Measurements from ENCODE around the gene KLHL24.
"Not testable (repeated sequence)": the region's sequence is repeated elsewhere in the genome, so short reads cannot be mapped to it uniquely, and the experiment has no call there.

Gene KLHL24

DNA sequence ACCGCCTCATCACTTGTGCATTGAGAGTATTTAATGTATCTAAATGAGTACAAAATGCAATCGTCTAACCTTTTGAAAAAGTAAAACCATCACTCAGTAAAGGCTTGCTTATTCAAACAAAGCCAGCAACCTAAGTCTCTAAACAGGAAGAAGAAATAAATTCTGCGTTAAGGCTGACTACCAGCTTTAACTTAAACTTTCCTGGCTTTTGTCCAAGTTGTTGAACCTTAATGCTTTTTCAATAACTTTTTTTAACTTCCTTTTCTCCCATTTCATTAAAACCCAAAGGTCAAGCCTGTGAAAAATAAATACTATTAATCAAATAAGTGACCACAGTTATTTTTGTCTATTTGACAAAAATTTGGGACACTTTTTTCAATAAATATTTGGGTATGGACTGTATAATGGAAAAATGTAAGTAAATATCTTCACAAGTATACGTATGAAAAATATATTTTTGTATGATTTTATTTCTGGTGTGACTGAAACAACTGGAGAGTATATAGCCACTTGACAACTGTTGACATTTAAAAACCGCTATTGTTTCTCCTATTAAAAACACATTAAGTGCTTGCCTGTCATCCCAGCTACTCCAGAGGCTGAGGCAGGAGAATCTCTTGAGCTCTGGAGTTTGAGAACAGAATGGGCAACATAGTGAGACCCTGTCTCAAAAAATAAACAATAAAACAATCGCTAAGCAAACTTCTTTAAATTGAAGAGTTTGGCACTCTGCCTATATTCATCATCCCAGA lies 2.9 kb downstream of the KLHL24 start:
- H3K27ac ChIP-seq: no peak overlapping the region
- no peak for TF ChIP-seq ZFX (IDR thresholded peaks at IDR 0.05; ENCODE audit: borderline replicate concordance)
- TF ChIP-seq, protein P1, sequence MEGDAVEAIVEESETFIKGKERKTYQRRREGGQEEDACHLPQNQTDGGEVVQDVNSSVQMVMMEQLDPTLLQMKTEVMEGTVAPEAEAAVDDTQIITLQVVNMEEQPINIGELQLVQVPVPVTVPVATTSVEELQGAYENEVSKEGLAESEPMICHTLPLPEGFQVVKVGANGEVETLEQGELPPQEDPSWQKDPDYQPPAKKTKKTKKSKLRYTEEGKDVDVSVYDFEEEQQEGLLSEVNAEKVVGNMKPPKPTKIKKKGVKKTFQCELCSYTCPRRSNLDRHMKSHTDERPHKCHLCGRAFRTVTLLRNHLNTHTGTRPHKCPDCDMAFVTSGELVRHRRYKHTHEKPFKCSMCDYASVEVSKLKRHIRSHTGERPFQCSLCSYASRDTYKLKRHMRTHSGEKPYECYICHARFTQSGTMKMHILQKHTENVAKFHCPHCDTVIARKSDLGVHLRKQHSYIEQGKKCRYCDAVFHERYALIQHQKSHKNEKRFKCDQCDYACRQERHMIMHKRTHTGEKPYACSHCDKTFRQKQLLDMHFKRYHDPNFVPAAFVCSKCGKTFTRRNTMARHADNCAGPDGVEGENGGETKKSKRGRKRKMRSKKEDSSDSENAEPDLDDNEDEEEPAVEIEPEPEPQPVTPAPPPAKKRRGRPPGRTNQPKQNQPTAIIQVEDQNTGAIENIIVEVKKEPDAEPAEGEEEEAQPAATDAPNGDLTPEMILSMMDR (IDR thresholded peaks at IDR 0.05): no peak

DNA sequence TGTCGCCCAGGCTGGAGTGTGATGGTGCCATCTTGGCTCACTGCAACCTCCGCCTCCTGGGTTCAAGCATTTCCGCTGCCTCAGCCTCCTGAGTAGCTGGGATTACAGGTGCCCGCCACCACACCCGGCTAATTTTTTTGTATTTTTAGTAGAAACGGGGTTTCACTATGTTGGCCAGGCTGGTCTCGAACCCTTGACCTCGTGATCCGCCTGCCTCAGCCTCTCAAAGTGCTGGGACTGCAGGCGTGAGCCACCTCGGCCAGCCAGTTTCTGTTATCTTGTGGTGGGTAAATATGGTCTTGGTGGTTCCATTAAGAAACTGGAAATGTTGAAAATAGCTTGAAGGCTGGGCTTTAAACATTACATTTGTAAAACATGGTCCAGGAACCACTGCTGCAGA lies 5.2 kb downstream of the KLHL24 start:
- H3K27ac ChIP-seq: not testable (repeated sequence)

DNA sequence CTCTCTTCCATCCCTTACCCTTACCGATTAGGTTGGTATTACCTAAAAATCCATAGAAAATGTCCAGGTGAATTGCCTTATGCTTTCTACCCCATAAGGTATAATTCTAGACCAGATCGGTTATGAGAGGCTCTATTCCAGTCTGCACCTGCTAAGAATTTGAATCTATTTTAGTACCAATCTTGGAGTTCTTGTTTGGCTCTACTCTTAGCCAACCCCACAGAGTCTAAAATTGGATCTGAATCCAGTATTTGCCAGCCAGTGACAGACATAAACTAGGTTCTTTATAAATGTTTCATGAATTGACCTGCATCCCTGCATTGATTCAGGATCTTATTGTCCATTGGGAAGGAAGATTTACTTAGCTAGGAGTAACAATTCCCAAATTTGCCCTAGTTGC lies 6.5 kb downstream of the KLHL24 start:
- TF ChIP-seq ZFX (IDR thresholded peaks at IDR 0.05; ENCODE audit: borderline replicate concordance): no peak
- TF ChIP-seq, protein P1 (IDR thresholded peaks at IDR 0.05): no peak
- no peak overlapping the region for H3K27ac ChIP-seq

DNA sequence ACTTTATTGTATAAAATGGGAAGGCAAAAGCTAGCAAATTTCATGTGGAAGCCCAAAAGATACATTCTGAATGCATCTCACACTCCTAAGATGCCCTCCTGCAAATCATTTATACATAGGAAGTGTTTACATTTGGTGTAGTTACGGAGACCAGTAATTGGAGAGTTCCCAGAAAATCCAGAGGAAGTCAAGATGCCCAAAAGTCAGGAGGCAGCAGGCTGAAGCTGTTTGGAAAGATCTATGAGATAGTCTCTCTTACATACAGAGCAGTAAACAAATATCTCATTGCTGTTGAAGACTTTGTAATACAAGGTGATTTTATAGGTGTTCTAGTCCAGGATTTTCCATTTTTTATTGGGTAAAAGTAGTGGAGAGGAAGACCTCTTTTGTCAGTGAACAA lies 8.8 kb downstream of the KLHL24 start:
- peak overlapping the region; percentile 26; the same call in 1 of the 2 replicates for H3K27ac ChIP-seq
- no peak for TF ChIP-seq ZFX (IDR thresholded peaks at IDR 0.05; ENCODE audit: borderline replicate concordance)
- TF ChIP-seq, protein P1 (IDR thresholded peaks at IDR 0.05): no peak

DNA sequence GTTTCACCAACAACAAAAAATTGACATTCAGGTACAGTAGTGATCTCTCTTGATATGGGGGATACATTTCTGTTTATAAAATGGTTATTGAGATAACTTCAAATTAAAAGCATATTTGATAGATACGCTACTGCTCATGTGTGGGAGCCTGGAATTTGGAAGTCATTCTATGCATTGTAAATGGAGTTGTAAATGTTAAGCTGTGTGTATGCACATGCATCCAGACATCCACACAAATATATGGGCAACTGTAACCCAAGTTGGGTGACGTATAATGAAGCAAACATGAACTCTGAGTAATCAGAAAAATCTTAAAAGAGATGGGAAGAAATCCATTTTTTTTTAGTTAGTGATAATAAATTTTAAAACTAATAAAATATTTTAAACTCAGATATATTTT lies 9.8 kb downstream of the KLHL24 start:
- H3K27ac ChIP-seq: no peak overlapping the region
- no peak for TF ChIP-seq ZFX (IDR thresholded peaks at IDR 0.05; ENCODE audit: borderline replicate concordance)
- TF ChIP-seq, protein P1 (IDR thresholded peaks at IDR 0.05): no peak

DNA sequence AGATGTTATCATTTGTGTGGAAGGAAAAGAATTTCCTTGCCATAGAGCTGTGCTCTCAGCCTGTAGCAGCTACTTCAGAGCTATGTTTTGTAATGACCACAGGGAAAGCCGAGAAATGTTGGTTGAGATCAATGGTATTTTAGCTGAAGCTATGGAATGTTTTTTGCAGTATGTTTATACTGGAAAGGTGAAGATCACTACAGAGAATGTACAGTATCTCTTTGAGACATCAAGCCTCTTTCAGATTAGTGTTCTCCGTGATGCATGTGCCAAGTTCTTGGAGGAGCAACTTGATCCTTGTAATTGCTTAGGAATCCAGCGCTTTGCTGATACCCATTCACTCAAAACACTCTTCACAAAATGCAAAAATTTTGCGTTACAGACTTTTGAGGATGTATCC lies 15.1 kb downstream of the KLHL24 start:
- no peak overlapping the region for H3K27ac ChIP-seq
- no peak for TF ChIP-seq ZFX (IDR thresholded peaks at IDR 0.05; ENCODE audit: borderline replicate concordance)
- TF ChIP-seq, protein P1 (IDR thresholded peaks at IDR 0.05): no peak

DNA sequence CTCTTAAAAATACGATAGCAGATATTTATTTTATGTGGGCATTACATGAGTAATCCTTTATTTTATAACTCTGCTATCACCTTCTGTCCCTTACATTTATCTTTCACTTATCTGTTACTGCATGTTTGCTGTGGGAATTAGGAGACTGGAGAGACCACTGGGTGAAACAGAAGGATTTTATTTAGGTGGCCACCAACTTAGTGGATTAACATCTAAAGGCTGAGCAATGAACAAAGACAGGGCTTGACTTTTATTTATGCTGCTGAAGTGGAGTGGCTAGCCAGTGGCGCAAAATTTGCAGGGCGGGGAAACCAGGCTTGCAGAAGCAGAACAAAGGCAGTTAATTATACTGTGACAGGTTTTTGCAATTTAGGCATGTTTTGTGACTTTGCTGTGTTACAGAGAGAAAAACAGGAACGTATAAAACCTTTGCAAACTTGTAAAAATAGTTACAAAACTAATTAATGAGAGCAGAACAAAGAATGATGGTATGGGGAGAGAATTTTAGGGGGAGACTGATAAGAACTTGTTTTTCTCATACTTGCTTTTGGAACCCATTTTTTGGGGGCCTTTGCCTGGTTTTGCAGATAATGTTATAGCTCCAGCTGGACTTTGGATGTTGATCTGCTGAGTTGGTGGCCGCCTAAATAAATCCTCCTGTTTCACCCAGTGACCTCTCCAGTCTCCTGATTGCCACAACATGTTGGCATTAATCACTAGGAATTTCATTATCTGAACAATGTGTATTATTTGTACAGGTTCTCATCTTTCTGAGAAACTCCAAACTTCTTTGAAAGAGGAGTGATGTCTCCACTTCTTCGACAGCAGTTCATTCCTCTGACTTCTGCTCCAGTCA lies 18.0 kb downstream of the KLHL24 start:
- no peak for TF ChIP-seq ZFX (IDR thresholded peaks at IDR 0.05; ENCODE audit: borderline replicate concordance)
- TF ChIP-seq, protein P1 (IDR thresholded peaks at IDR 0.05): no peak
- no peak overlapping the region for H3K27ac ChIP-seq
